HG03039 (cell line): ENCODE measurements around the gene PAPPA2.
"Not testable (repeated sequence)": the region's sequence is repeated elsewhere in the genome, so short reads cannot be mapped to it uniquely, and the experiment has no call there.

ENCODE experiments used
- ATAC-seq: cut with Tn5 transposase; IDR thresholded peaks from one replicate; pipeline ENCODE4 v1.9.1; 2021; ENCODE audit warnings: mild to moderate bottlenecking, moderate library complexity; ENCODE audit not compliant: unreplicated experiment

PAPPA2 gene

GRCh38 chr1:176462674-176463378 is at the start of gene PAPPA2:
PAPPA2 (plus strand) TSS chr1:176463175; CDS start chr1:176556323, 93,148 bp downstream.
- no peak for ATAC-seq

- ATAC-seq: no peak
These were observed 46.2 kb upstream of the PAPPA2 start for GRCh38 chr1:176416777-176417176.

- ATAC-seq: not testable (repeated sequence)
These were observed 43.4 kb upstream of the PAPPA2 start for GRCh38 chr1:176419608-176420007.

- ATAC-seq: no peak
These were observed 28.7 kb upstream of the PAPPA2 start for GRCh38 chr1:176434234-176434633.

GRCh38 chr1:176436251-176436650 is 26.7 kb upstream of the PAPPA2 start:
- ATAC-seq: no peak

GRCh38 chr1:176440176-176440575 is 22.8 kb upstream of the PAPPA2 start:
- no peak for ATAC-seq

- ATAC-seq: no peak
These were observed 18.7 kb upstream of the PAPPA2 start for GRCh38 chr1:176444286-176444685.

GRCh38 chr1:176445402-176445801 is 17.6 kb upstream of the PAPPA2 start:
- no peak for ATAC-seq

GRCh38 chr1:176448340-176448739 is 14.6 kb upstream of the PAPPA2 start:
- no peak for ATAC-seq

- no peak for ATAC-seq
These were observed 12.4 kb upstream of the PAPPA2 start for GRCh38 chr1:176450526-176450925.

GRCh38 chr1:176451741-176452140 is 11.2 kb upstream of the PAPPA2 start:
- not testable (repeated sequence) for ATAC-seq

GRCh38 chr1:176456795-176457194 is 6.2 kb upstream of the PAPPA2 start:
- no peak for ATAC-seq

GRCh38 chr1:176460544-176461336 is 2.2 kb upstream of the PAPPA2 start:
- no peak for ATAC-seq

- no peak for ATAC-seq
These were observed 1.4 kb upstream of the PAPPA2 start for GRCh38 chr1:176461576-176461975.

- ATAC-seq: no peak
These were observed 3.5 kb downstream of the PAPPA2 start for GRCh38 chr1:176466514-176466913.

GRCh38 chr1:176469450-176470010 is 6.6 kb downstream of the PAPPA2 start:
- ATAC-seq: no peak

GRCh38 chr1:176471338-176472121 is 8.6 kb downstream of the PAPPA2 start:
- ATAC-seq: no peak

GRCh38 chr1:176479971-176480370 is 17.0 kb downstream of the PAPPA2 start:
- ATAC-seq: no peak

- no peak for ATAC-seq
These were observed 17.8 kb downstream of the PAPPA2 start for GRCh38 chr1:176480750-176481149.

- no peak for ATAC-seq
These were observed 22.1 kb downstream of the PAPPA2 start for GRCh38 chr1:176485083-176485482.

- ATAC-seq: no peak
These were observed 31.5 kb downstream of the PAPPA2 start for GRCh38 chr1:176494436-176494835.
